Retinal pigment epithelial cell (primary cell): Measurements from ENCODE around the gene HOXD9.
A peak's percentile ranks its signal among the peaks of the same experiment; 100 is the strongest.

Experiments
- DNase-seq: peaks from one replicate; pipeline ENCODE4 v3.0.0-alpha.2; 2010; ENCODE audit warnings: low read depth
- H3K4me3 ChIP-seq: 2 replicates; pipeline ENCODE4 v1.5.1; 2011; ENCODE audit warnings: mild to moderate bottlenecking, low read length, control low read depth, moderate library complexity
- TF ChIP-seq, protein P1 (sequence below): conservative IDR thresholded peaks from 2 replicates; pipeline ENCODE4 v1.5.1; 2011; ENCODE audit warnings: low read depth, low read length, control low read depth, inconsistent platforms

Gene HOXD9

DNA sequence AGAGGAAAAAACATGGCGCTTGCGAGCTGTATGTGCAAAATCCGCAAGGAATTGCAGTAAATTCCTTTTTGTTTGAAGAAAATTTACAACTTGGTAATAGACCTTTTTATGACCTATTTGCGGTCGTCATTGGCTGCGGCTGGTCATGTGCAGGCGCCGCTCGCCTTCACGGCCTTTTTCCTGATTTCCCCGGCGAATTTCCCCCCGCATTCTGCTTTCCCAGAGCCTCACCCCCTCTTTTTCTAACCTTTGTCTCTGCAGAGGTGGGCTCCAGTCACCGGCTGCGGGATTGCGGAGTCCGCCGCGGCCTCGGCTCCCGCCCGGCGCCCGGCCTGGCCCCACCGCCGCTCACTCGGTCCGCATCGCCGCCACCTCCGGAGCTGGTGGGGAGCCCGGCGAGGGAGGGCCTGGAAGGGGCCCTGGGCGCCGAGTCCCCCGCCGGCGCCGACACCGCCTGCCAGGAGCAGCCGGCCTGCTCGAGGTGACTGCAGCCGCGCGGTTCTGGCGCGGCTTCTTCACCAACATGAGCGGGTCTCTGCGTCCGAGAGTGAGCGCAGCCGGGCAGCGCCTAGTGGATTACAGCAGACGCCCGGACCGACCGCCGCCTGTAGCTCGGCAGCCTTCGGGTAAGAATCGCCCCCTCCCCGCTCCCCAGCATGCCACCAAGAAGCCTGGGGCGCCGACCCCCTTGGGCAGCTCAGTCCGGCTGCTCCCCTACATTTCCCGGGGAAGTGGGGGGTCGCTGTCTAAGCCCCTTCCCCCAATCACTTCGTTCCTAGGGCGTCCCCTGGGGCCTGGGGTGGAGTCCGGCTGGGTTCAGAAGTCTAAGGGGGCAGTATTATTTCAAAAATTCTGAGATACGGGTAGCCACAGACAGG, 14.1 kb downstream of the HOXD9 start:
- no peak for DNase-seq
- TF ChIP-seq, protein P1, sequence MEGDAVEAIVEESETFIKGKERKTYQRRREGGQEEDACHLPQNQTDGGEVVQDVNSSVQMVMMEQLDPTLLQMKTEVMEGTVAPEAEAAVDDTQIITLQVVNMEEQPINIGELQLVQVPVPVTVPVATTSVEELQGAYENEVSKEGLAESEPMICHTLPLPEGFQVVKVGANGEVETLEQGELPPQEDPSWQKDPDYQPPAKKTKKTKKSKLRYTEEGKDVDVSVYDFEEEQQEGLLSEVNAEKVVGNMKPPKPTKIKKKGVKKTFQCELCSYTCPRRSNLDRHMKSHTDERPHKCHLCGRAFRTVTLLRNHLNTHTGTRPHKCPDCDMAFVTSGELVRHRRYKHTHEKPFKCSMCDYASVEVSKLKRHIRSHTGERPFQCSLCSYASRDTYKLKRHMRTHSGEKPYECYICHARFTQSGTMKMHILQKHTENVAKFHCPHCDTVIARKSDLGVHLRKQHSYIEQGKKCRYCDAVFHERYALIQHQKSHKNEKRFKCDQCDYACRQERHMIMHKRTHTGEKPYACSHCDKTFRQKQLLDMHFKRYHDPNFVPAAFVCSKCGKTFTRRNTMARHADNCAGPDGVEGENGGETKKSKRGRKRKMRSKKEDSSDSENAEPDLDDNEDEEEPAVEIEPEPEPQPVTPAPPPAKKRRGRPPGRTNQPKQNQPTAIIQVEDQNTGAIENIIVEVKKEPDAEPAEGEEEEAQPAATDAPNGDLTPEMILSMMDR = no peak
- peak overlapping the region; percentile 8 for H3K4me3 ChIP-seq

- TF ChIP-seq, protein P1 = no peak
- no peak for DNase-seq
Observed at GRCh38 chr2:176137252-176137580, 14.7 kb downstream of the HOXD9 start.

DNA sequence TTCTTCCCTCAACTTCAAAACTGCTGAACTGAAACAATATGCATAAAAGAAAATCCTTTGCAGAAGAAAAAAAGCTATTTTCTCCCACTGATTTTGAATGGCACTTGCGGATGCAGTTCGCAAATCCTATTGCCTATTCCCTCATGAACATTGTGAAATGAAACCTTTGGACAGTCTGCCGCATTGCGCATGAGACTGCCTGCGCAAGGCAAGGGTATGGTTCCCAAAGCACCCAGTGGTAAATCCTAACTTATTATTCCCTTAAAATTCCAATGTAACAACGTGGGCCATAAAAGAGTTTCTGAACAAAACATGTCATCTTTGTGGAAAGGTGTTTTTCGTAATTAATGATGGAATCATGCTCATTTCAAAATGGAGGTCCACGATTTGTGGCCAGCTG, 15.4 kb downstream of the HOXD9 start:
- no peak overlapping the region for H3K4me3 ChIP-seq
- TF ChIP-seq, protein P1 = no peak
- DNase-seq = no peak

More at GRCh38 chr2:176137252-176137580, 14.7 kb downstream of the HOXD9 start:
- no peak overlapping the region for H3K4me3 ChIP-seq

DNA sequence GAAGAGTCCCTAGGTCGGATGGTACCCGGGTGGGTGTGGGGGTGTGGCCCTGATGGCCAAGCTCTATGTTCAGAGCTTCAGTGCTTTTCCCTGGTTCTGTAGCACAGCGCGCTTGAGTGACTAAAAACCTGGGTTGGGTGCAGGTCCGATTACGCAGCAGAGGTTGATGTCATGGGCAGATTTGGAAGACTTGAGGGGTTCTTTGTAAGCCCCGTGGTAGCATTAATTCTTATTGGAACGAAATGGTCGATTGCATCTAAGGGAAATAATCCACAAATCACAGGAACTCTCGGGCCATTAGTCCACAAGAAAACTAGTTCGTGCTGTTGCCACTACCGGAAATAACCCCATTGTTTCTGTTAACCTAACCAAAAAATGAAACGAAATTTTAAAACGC, 16.0 kb downstream of the HOXD9 start:
- no peak overlapping the region for H3K4me3 ChIP-seq
- TF ChIP-seq, protein P1 = no peak

GRCh38 chr2:176138923-176139660, 16.6 kb downstream of the HOXD9 start:
- TF ChIP-seq, protein P1 = no peak
- no peak overlapping the region for H3K4me3 ChIP-seq
- DNase-seq = no peak

More for the DNA sequence above, 16.0 kb downstream of the HOXD9 start:
- DNase-seq = no peak

DNA sequence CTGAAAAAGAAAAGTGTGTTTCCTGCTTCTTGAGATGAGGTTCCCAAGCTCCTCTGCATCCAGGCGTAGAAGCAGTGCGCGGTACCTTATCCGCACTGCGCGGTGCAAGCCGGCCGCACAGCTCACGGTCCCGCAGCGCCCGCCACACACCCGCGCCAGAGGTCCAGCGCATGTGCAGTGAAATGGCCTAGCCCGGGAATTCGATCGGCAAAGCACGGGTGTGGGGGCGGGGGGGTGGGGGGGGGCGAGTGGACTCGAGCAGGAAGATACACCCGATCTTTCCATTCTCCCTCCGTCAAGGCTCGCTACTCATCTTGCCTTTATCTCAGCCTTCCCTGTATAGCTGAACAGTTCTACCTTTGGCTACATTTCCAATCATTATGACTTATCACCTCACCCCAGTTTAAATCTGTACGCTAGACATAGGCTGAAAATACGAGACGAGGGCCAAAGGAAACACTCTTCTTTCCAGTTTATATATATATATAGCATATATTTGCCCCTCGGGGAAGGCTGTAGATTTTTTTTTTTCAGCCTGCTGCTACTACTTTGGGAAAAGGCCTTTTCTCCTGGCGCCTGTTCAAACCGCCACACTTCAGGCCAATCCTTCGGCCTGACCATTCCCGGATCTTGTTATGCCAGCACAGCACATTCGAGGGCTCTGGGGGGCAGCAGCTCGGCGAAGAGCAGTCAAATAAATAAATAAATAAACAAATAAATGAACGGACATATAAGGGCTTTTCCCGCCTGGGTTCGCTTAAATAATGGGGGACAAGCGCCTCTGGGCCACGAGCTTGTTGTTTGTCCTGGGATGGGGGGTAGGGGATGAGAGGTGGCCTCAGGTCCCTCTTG, 17.4 kb downstream of the HOXD9 start:
- no peak for DNase-seq
- TF ChIP-seq, protein P1 = no peak
- H3K4me3 ChIP-seq = no peak overlapping the region
